Measurements from ENCODE around the gene EPB41L4A. TPM values are rescaled to one million over a fixed set of nuclear protein-coding genes. Genes with fewer than 3 reads are reported as not detected.

The EPB41L4A gene
- total and polyA plus RNA-seq, 9 donors, result 3.3 to 9.1 (median 6.1) TPM

DNA sequence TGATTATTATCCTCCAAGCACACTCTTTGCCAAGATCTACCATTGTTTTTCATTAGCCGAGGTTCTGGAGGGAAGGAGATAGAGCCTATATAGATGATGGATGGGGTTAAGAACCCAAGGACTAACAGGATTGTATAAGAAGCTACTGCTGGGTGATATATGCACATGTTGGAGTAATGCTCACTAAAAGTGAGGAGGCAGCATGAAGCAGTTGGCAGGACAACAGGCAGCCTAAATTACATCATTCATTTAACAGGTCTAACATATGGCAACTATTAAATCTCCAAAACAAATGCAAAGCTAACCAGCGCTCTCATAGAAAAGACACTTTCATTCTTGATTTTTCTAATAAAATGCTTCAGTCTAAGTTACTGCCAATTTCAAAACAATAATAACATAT is 293.2 kb downstream of the EPB41L4A start:
- DNase-seq, result peak; percentile 92
- H3K36me3 ChIP-seq (ENCODE audit: control insufficient read depth, insufficient read depth, low read length), result no peaks in the 10 kb centered on the region
- H3K9me3 ChIP-seq (replicated peaks; ENCODE audit: control insufficient read depth, low read depth, low read length), result no peaks in the 10 kb centered on the region
- H3K27me3 ChIP-seq (ENCODE audit: control insufficient read depth, insufficient read depth, low read length), result no peaks in the 10 kb centered on the region
- H3K4me1 ChIP-seq (ENCODE audit: control insufficient read depth, insufficient read depth, low read length), result no peaks in the 10 kb centered on the region
- H3K4me3 ChIP-seq (ENCODE audit: low read length), result no peak overlapping the region
- no CpG with 5 or more reads among the region's 2 CpGs for WGBS (ENCODE audit: insufficient coverage)
- peak overlapping the region; percentile 49 for H3K27ac ChIP-seq (ENCODE audit: low read length)

DNA sequence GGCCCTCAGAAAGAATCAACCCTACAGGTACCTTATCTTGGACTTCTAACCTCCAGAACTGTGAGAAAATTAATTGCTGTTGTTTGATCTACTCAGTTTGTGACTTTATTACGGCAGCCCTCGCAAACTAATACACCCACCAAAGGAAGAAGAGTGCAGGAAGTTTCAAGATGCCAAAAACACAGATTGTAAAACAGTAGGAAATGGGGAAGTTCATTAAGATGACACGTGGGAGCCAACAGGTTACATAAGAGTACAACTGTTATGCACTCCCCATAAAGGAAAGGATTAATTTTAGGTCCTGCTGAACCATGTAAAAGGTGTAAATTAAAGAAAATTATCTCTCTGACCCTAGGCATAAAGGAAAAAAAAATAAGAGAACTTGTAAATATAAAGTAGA is 294.3 kb downstream of the EPB41L4A start:
- no CpG with 5 or more reads among the region's 3 CpGs for WGBS (ENCODE audit: insufficient coverage)
- Histone ChIP-seq H3K36me3 (ENCODE audit: control insufficient read depth, insufficient read depth, low read length) (no peaks in the 10 kb centered on the region), H3K9me3 (replicated peaks; ENCODE audit: control insufficient read depth, low read depth, low read length) (no peaks in the 10 kb centered on the region), H3K27ac (ENCODE audit: low read length) (no peak overlapping the region), H3K4me3 (ENCODE audit: low read length) (no peak overlapping the region), H3K27me3 (ENCODE audit: control insufficient read depth, insufficient read depth, low read length) (no peaks in the 10 kb centered on the region), H3K4me1 (ENCODE audit: control insufficient read depth, insufficient read depth, low read length) (no peaks in the 10 kb centered on the region)
- DNase-seq, result no peak

DNA sequence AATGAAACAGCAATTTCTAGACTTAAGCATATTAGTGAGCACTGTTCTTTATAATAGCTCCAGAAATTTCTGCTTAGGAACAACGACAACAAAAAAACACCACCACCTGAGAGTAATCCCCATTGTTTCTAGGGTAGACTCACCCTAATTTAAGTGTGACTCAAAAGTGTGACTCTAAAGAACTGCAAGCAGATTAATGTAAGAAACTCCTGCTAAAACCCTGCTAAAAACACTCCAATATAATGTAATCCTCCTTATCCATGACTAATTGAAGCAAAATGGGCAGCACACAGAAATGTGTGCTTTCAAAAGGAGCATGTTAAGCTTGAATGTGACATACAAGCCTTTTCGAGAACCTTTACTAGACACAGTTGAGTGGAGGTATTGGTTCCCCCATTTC is 296.0 kb downstream of the EPB41L4A start:
- H3K4me3 ChIP-seq (ENCODE audit: low read length), result no peak overlapping the region
- no peaks in the 10 kb centered on the region for H3K4me1 ChIP-seq (ENCODE audit: control insufficient read depth, insufficient read depth, low read length)
- H3K27me3 ChIP-seq (ENCODE audit: control insufficient read depth, insufficient read depth, low read length), result no peaks in the 10 kb centered on the region
- H3K27ac ChIP-seq (ENCODE audit: low read length), result no peak overlapping the region
- 80% methylated on average over 1 of the region's 2 CpGs for WGBS (ENCODE audit: insufficient coverage)
- H3K36me3 ChIP-seq (ENCODE audit: control insufficient read depth, insufficient read depth, low read length), result no peaks in the 10 kb centered on the region
- no peaks in the 10 kb centered on the region for H3K9me3 ChIP-seq (replicated peaks; ENCODE audit: control insufficient read depth, low read depth, low read length)
- DNase-seq, result no peak

DNA sequence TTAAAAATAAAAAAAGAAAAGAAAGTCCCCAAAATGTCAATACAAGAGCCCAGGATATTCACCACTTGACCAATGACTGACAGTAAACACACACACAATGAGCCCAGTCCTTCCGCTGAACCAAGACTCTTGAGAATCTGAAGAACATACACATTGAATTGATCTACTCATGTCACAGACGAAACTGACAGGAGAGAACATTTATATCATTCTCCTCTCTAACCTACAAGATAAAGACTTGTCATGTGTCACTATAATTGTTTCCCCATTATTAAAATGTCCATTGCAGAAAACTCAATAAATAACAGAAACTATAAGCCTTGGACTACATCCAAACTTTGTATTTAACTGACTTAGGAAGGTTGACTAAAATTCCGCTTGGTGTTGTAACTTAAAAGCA is 296.7 kb downstream of the EPB41L4A start:
- H3K4me1 ChIP-seq (ENCODE audit: control insufficient read depth, insufficient read depth, low read length), result no peaks in the 10 kb centered on the region
- 92% methylated on average over 2 of the region's 3 CpGs for WGBS (ENCODE audit: insufficient coverage)

DNA sequence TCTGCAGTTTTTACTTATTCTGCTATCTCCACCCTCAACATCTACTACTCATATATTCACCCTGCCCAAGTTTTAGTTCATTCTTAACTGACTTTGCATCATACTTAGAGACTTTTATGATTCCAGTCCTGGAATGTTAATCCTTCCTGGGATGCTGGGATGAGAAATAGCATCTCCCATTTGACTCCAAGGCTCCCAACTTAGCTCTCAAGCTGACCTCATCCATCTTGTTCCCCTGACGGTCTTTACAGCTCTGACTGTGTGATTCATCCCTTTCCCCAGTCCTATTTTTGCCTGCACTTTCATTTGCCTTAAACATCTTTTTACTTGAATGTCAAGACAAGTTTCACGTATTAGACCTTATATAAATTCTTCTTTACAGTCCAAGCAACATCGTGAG is 297.8 kb downstream of the EPB41L4A start:
- Histone ChIP-seq H3K4me1 (ENCODE audit: control insufficient read depth, insufficient read depth, low read length) (no peaks in the 10 kb centered on the region), H3K9me3 (replicated peaks; ENCODE audit: control insufficient read depth, low read depth, low read length) (no peaks in the 10 kb centered on the region), H3K36me3 (ENCODE audit: control insufficient read depth, insufficient read depth, low read length) (no peaks in the 10 kb centered on the region), H3K27ac (ENCODE audit: low read length) (no peak overlapping the region), H3K4me3 (ENCODE audit: low read length) (no peak overlapping the region), H3K27me3 (ENCODE audit: control insufficient read depth, insufficient read depth, low read length) (no peaks in the 10 kb centered on the region)
- DNase-seq, result no peak
- 73% methylated on average over 1 of the region's 3 CpGs for WGBS (ENCODE audit: insufficient coverage)

More for the DNA sequence above, 296.7 kb downstream of the EPB41L4A start:
- Histone ChIP-seq H3K27me3 (ENCODE audit: control insufficient read depth, insufficient read depth, low read length) (no peaks in the 10 kb centered on the region), H3K36me3 (ENCODE audit: control insufficient read depth, insufficient read depth, low read length) (no peaks in the 10 kb centered on the region), H3K4me3 (ENCODE audit: low read length) (no peak overlapping the region), H3K9me3 (replicated peaks; ENCODE audit: control insufficient read depth, low read depth, low read length) (no peaks in the 10 kb centered on the region), H3K27ac (ENCODE audit: low read length) (no peak overlapping the region)
- DNase-seq, result no peak

DNA sequence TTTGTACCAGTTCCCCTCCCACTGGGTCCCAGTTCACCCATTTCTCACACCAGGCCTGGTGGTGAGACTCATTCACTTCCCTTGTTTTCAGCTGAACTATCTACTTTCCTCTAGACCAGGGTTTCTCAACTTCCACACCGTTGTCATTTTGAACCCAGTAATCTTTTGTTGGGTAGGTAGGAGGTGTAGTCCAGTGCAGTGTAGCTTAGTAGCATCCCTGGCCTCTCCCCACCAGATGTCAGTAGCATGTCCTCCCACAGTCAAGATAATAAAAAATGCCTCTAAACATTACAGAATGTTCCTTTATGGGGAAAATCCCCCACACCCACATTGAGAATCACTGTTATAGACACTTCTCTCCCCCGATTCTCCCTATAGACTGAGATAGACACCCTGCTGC is 299.1 kb downstream of the EPB41L4A start:
- H3K9me3 ChIP-seq (replicated peaks; ENCODE audit: control insufficient read depth, low read depth, low read length), result no peaks in the 10 kb centered on the region
- no peak for DNase-seq
- no peaks in the 10 kb centered on the region for H3K4me1 ChIP-seq (ENCODE audit: control insufficient read depth, insufficient read depth, low read length)
- H3K36me3 ChIP-seq (ENCODE audit: control insufficient read depth, insufficient read depth, low read length), result no peaks in the 10 kb centered on the region
- no peaks in the 10 kb centered on the region for H3K27me3 ChIP-seq (ENCODE audit: control insufficient read depth, insufficient read depth, low read length)
- no peak overlapping the region for H3K27ac ChIP-seq (ENCODE audit: low read length)
- H3K4me3 ChIP-seq (ENCODE audit: low read length), result no peak overlapping the region
- 100% methylated on average over 1 of the region's 2 CpGs for WGBS (ENCODE audit: insufficient coverage)

DNA sequence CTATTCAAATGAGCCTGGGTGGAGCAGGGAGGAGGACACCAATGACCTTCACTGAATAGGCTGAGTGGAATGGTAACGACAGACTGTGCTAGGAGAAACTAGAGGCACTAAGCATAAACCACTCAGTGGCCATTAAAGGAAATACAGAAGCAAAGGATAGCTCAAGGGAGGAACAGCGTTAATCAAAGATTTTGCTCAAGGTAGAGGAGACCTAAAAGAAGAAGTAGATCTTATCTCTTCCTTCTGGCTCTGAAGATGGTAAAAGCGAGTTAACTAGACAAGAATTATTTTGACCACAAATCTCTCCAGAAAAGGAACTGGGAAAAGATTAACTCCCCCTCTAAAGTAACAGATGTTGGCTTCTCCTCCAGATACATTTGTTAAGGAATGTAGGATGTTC is 299.6 kb downstream of the EPB41L4A start:
- Histone ChIP-seq H3K4me1 (ENCODE audit: control insufficient read depth, insufficient read depth, low read length) (no peaks in the 10 kb centered on the region), H3K27ac (ENCODE audit: low read length) (no peak overlapping the region), H3K36me3 (ENCODE audit: control insufficient read depth, insufficient read depth, low read length) (no peaks in the 10 kb centered on the region), H3K9me3 (replicated peaks; ENCODE audit: control insufficient read depth, low read depth, low read length) (no peaks in the 10 kb centered on the region), H3K27me3 (ENCODE audit: control insufficient read depth, insufficient read depth, low read length) (no peaks in the 10 kb centered on the region), H3K4me3 (ENCODE audit: low read length) (no peak overlapping the region)
- WGBS (ENCODE audit: insufficient coverage), result no CpG with 5 or more reads among the region's 3 CpGs
- no peak for DNase-seq

DNA sequence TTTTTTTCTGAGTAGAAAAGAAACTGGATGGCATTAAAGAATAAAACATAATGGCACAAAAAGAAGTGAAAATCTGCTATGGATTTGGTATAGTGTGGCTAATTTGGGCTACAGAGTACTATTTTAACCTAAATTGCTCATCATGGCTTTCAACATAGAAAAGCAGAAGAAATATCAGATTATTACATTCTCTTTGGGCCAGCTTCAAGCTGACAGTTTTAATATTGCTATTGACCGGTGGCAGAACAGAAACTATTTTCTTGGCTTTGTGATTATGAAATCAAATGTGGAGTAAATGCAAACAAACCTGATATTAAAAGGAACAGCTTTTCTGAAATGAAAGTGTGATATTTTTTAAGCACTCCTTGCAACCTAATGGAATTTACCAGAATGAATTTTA is 301.5 kb downstream of the EPB41L4A start:
- no peak for DNase-seq
- H3K4me3 ChIP-seq (ENCODE audit: low read length), result no peak overlapping the region
- no peaks in the 10 kb centered on the region for H3K36me3 ChIP-seq (ENCODE audit: control insufficient read depth, insufficient read depth, low read length)
- no CpG with 5 or more reads among the region's 1 CpG for WGBS (ENCODE audit: insufficient coverage)
- no peaks in the 10 kb centered on the region for H3K4me1 ChIP-seq (ENCODE audit: control insufficient read depth, insufficient read depth, low read length)
- no peaks in the 10 kb centered on the region for H3K9me3 ChIP-seq (replicated peaks; ENCODE audit: control insufficient read depth, low read depth, low read length)
- no peak overlapping the region for H3K27ac ChIP-seq (ENCODE audit: low read length)
- H3K27me3 ChIP-seq (ENCODE audit: control insufficient read depth, insufficient read depth, low read length), result no peaks in the 10 kb centered on the region

DNA sequence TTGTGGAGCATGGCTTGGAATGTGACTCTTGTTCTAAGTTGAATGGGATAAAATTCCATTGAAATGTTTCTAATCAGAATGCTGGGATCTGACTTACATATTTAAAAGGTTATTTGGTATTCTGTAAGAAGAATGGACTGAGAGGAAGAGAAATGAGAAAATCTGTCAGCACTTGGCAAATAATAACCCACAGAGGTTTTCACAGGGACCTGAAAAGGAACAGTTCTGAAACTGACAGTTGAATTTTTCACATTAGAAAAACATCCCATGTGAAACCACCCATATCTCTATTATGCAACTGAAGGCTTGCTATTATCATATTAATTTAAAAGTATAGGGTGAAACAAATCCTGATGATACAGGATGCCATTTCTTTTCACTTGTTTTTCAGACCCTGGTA is 302.7 kb downstream of the EPB41L4A start:
- Histone ChIP-seq H3K9me3 (replicated peaks; ENCODE audit: control insufficient read depth, low read depth, low read length) (no peaks in the 10 kb centered on the region), H3K36me3 (ENCODE audit: control insufficient read depth, insufficient read depth, low read length) (no peaks in the 10 kb centered on the region), H3K4me1 (ENCODE audit: control insufficient read depth, insufficient read depth, low read length) (no peaks in the 10 kb centered on the region), H3K4me3 (ENCODE audit: low read length) (no peak overlapping the region), H3K27ac (ENCODE audit: low read length) (no peak overlapping the region), H3K27me3 (ENCODE audit: control insufficient read depth, insufficient read depth, low read length) (no peaks in the 10 kb centered on the region)
- no peak for DNase-seq

DNA sequence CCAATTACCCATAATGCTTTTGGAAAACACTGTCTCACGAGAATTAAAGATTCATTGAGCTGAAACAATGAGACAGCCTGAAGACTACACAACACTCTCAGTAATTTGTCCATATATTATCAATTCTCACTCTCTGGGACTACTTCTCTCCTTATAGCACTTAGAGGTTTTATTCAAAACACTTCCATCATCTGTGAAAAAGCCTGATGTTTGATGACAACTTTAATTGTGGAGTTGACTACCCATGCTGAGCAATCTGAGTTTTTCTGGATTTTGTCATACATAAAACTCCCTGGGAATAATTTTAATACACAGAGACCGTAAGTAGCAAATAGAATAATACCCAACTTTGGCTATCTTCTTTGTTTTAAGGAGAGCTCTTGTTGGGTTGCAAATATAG is 305.5 kb downstream of the EPB41L4A start:
- no peak for DNase-seq
- H3K9me3 ChIP-seq (replicated peaks; ENCODE audit: control insufficient read depth, low read depth, low read length), result no peaks in the 10 kb centered on the region
- H3K36me3 ChIP-seq (ENCODE audit: control insufficient read depth, insufficient read depth, low read length), result no peaks in the 10 kb centered on the region
- WGBS (ENCODE audit: insufficient coverage), result no CpG with 5 or more reads among the region's 2 CpGs
- H3K27ac ChIP-seq (ENCODE audit: low read length), result no peak overlapping the region
- no peak overlapping the region for H3K4me3 ChIP-seq (ENCODE audit: low read length)
- H3K27me3 ChIP-seq (ENCODE audit: control insufficient read depth, insufficient read depth, low read length), result no peaks in the 10 kb centered on the region
- H3K4me1 ChIP-seq (ENCODE audit: control insufficient read depth, insufficient read depth, low read length), result no peaks in the 10 kb centered on the region
